Measurements from ENCODE around the gene EFNA3. TPM values are rescaled to one million over a fixed set of nuclear protein-coding genes. Genes with fewer than 3 reads are reported as not detected.

EFNA3 gene
- total RNA-seq, 1 experiment from 2014 or later, result 20.4 TPM

- H4K20me1 ChIP-seq (ENCODE audit: insufficient read depth), result no peaks in the 10 kb centered on the region
- no peaks in the 10 kb centered on the region for H3K9me2 ChIP-seq (ENCODE audit: insufficient read depth)
- no peak for ATAC-seq
- ChIA-PET RAD21 (ENCODE audit: low non-redundant PET in 1 of 2, low total read pairs in 2 of 2, uncharacterized antibody in 2 of 2, unreplicated experiment in 2 of 2) (interaction anchor here in 1 of 2 experiments (1.0 to 2.3 kb wide), 3 partner anchors 10 to 23 kb away, joined by 8 to 9 read pairs (median 8); no protein-coding TSS in a partner anchor), POLR2A (interaction anchor here (1.0 kb wide), 2 partner anchors 18 to 89 kb away, joined by 3 to 4 read pairs; no protein-coding TSS in a partner anchor), CTCF (interaction anchor here (0.6 to 6.7 kb wide), 15 partner anchors 8 to 170 kb away, joined by 3 to 44 read pairs (median 3); partner anchors contain the start of genes ADAM15, PBXIP1 and PMVK)
- H3K4me2 ChIP-seq (ENCODE audit: low read length), result peak overlapping the region; percentile 95
- no peak overlapping the region for H2AFZ ChIP-seq (ENCODE audit: low read depth, low read length, poor library complexity, severe bottlenecking)
- H3K36me3 ChIP-seq (ENCODE audit: control insufficient read depth in 1 of 2, insufficient read depth in 2 of 2, low read length in 2 of 2), result peaks cover 14 to 18% of the 10 kb centered on the region in 2 experiments; a peak in 3 of 4 replicates
- intact Hi-C loops (cut with micrococcal nuclease), result loop anchor here (1.0 to 5.0 kb wide), 4 partner anchors 22 to 505 kb away; partner anchors contain the start of genes CKS1B, SHC1 and UBE2Q1
- BruUV-seq (replicated peaks), result no TSS peak
- H3K4me3 ChIP-seq (replicated peaks in 1 of 2; ENCODE audit: low read depth in 1 of 2, low read length in 2 of 2), result no peak overlapping the region
- no peak for DNase-seq (ENCODE audit: low read depth, low spot score)
- no peak for TF ChIP-seq ZNF274 (IDR thresholded peaks at IDR 0.05; ENCODE audit: low read depth, low read length)
- TF ChIP-seq ZBTB33 (IDR thresholded peaks at IDR 0.05; ENCODE audit: extremely low read depth, insufficient replicate concordance, low read length), result no peak
- no peak for TF ChIP-seq TCF7L2 (IDR thresholded peaks at IDR 0.05; ENCODE audit: borderline replicate concordance, extremely low read depth, insufficient read depth, insufficient read length)
- no peak for TF ChIP-seq EGR1 (IDR thresholded peaks at IDR 0.05; ENCODE audit: low read depth)
- no peak for TF ChIP-seq REST (IDR thresholded peaks at IDR 0.05; ENCODE audit: low read depth)
- TF ChIP-seq FOSL1 (IDR thresholded peaks at IDR 0.05; ENCODE audit: low read depth), result no peak
- TF ChIP-seq CEBPB (IDR thresholded peaks at IDR 0.05; ENCODE audit: low read depth), result no peak
- TF ChIP-seq JUND (IDR thresholded peaks at IDR 0.05), result no peak
- no peak for TF ChIP-seq SP1 (IDR thresholded peaks at IDR 0.05; ENCODE audit: low read depth)
- no peak for TF ChIP-seq ZFX (IDR thresholded peaks at IDR 0.05)
- TF ChIP-seq CBX3 (IDR thresholded peaks at IDR 0.05; ENCODE audit: low read depth), result no peak
- TF ChIP-seq EZH2 (IDR thresholded peaks at IDR 0.05), result no peak
- TF ChIP-seq ATF3 (IDR thresholded peaks at IDR 0.05), result no peak
- no peak for TF ChIP-seq POLR2A (IDR thresholded peaks at IDR 0.05; ENCODE audit: borderline replicate concordance, extremely low read depth, insufficient read depth, insufficient read length)
- TF ChIP-seq MAX (IDR thresholded peaks at IDR 0.05), result no peak
- TF ChIP-seq CTCF (IDR thresholded peaks at IDR 0.05 in 2 of 3, conservative IDR thresholded peaks at IDR 0.05 in 1 of 3; ENCODE audit: borderline replicate concordance in 1 of 3, insufficient read depth in 1 of 3, low read depth in 2 of 3, low read length in 2 of 3), result no peak
- no peak for TF ChIP-seq ELF1 (IDR thresholded peaks at IDR 0.05; ENCODE audit: borderline replicate concordance, low read depth)
- TF ChIP-seq RAD21 (IDR thresholded peaks at IDR 0.05; ENCODE audit: low read depth), result no peak
- peaks cover 21 to 35% of the 10 kb centered on the region in 2 experiments for H3K4me1 ChIP-seq (ENCODE audit: control insufficient read depth in 1 of 2, insufficient read depth in 2 of 2, low read length in 2 of 2)
- peak overlapping the region; percentile 56; the same call in 1 of the 2 replicates for H3K27ac ChIP-seq (ENCODE audit: low read depth, low read length)
- H3K79me2 ChIP-seq (ENCODE audit: insufficient read depth, low read length), result 0 out of 2 replicates have a peak, but pooled peaks cover 5% of the 10 kb centered on the region
- no peaks in the 10 kb centered on the region for H3K9me3 ChIP-seq (ENCODE audit: control insufficient read depth in 1 of 2, insufficient read depth in 1 of 2, low read depth in 1 of 2, low read length in 2 of 2)
- H3K27me3 ChIP-seq (ENCODE audit: insufficient read depth, low read length), result no peaks in the 10 kb centered on the region
- H3K9ac ChIP-seq (ENCODE audit: low read length), result no peak overlapping the region; the same call in 1 of the 2 replicates
Observed at GRCh38 chr1:155062151-155062686, 16.4 kb upstream of the EFNA3 start.

All from HCT116 (cell line).